ENCODE measurements around the gene CANX.

The CANX gene

DNA sequence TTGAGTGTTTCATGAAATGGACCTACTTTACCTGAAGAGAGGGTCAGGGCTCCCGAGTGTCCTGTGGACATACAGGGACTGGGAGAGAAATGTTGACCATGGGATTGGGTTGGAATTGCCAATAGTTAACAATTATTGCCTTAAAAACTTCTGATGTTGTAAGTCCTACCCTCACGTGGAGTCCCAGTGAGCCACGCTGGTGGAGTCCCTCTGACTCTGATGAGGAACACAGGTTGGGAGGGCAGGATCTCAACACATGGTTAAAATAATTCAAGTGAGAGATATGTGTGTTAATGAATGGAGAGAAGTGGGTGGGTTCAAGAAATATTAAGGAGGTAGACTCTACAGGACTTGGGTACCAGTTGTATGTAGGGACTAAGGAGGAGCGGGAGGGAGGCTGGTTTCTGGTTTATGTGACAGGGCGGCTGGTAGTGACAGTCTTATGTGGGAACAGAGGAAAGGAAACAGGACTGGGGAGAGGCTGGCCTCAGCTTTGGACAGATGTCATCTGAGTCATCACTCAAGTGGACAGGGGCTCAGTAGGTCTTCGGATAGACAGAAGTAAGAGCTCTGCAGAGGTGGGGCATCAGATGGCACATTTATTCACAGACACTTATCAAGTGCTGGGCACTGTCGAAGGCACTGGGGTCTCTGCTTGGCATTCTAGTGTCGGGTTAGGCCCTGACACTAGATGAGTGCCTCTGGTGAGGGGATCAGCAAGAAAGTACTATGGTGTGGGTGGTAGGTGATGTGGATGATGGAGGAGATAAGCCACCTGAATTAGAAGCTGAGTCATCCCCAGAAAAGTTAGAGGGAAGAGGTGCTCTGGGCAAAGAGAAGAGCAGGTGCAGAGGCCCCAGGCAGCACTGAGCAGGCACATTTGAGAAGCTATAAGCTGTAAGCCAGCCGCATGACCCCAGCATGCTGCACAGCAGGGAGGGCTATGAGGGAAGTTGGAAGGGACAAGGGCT, 61.1 kb downstream of the CANX start:
- DNase-seq, result no peak

DNA sequence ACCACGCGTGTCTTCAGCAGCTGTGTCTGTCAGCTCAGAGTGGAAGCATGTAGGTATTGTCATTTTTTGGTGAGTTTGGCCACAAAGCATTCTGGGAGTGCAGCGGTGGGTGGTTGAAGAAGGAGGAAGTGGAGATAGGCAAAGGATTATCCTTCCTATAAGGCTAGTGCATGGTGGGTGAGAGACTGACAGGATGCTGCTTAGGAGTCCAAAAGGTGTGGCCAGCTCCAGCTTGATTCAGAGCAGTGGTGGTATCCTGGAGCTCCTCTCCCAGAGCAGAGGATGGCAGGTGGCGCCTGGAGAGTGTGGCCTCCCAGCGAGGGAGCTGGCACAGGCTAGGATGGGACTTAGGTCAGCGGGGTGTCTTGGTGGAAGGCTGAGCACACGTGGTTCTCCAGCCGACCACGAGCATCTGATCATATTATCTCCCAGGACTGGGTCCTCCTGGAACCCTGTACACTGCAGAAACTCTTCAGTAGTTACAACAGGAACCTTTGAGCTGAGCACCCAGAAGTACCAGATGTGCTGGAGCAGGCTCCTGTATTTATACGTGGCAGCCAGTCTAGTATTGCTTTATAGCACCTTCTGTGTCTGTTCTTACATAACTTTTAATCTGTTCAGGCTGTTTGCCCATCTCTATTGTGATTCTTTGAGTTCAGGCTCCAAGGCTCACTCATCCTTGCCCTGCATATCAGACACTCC, 63.5 kb downstream of the CANX start:
- DNase-seq, result no peak

DNA sequence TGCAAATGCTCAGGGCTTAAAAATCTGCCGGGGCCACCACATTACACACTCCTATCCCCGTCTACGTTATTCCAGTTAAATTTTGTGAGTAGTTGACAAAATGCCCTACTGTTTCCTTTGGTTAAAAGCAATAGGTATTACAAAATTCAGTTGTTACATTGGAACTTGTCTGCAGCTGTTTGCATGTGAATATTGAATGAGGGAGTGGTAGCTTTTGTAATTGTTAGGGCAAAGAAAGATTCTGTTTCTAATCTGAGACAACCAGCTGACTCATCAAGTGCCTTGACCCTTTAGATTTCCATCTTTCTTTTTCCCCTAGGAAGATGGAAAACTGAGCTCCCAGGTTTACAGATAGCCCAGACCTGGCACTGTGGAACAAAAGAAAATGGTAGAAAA, 64.0 kb downstream of the CANX start:
- DNase-seq, result no peak

DNA sequence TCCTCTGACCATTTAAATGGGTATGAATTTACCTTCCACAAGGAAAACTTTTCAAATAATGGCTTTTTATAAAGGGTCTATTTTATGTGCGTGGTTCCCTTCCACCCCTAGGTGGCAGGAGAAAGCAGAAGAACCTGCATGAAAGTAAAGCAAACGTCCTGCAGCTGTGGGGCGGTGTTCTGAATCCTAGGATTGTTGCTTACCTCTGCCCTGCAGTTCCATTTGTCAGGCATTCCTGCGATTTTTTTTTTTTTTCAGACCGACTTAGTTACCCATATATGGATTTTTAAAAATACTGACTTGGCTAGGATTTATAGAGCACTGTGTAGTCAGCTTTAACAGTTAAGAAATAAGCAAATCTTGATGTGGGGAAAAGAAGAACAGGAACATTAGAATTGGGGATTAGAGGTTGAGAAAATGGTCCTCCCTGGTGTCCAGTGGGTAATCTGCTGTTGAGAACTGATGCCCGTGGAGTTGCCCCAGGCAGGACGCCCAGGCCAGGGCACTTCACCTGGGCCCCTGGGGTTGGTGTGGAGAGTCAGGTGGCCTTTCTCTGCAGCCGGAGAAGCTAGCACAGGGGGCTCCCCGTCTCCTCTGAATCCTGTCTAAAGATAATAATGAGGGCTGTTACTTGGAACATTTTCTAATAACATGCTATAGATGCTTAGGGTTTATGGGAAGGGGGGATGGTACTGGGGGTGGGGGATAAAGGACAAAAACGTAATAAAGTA, 64.6 kb downstream of the CANX start:
- DNase-seq, result peak; percentile 32

DNA sequence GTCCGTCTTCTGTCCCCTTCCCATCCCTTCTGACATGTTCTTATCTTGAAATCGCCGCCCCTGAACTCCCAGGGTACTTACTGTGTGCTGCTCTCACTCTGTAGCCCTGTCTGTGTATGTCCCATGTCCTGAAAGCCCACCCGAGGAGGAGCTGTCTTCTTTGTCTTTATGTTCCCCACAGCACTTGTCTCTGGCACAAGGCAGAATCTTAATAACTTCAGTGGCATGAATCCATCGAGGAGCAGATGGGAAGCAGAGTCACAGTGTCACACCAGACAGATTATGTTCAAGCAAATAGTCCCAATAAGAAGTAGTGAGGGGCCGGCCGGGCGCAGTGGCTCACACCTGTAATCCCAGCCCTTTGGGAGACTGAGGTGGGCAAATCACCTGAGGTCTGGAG, 65.3 kb downstream of the CANX start:
- no peak for DNase-seq

DNA sequence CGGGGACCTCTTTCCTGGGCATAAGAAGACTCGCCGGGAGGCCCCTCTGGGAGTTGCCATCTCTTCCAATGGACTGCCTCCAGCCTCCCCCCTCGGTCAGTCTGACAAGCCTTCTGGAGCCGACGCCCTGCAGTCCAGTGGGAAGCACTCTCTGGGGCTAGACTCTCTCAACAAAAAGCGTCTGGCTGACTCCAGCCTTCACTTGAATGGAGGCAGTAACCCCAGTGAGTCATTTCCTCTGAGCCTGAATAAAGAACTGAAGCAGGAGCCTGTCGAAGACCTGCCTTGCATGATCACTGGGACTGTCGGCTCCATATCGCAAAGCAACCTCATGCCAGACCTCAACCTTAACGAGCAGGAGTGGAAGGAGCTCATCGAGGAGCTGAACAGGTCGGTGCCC, 66.6 kb downstream of the CANX start:
- DNase-seq, result no peak

DNA sequence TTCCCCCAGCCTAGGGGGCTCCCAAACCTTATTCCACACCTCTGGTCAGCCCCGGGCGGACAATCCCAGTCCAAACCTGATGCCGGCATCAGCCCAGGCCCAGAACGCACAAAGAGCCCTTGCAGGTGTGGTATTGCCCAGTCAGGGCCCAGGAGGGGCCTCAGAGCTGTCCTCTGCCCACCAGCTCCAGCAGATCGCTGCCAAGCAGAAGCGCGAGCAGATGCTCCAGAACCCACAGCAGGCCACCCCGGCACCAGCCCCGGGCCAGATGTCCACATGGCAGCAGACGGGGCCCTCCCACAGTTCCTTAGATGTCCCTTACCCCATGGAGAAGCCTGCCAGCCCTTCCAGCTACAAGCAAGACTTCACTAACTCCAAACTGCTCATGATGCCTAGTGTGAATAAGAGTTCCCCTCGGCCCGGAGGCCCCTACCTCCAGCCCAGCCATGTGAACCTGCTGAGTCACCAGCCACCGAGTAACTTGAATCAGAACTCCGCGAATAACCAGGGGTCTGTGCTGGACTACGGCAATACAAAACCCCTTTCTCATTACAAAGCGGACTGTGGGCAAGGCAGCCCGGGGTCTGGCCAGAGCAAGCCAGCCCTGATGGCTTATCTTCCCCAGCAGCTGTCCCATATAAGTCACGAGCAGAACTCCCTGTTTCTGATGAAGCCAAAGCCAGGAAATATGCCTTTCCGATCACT, 67.4 kb downstream of the CANX start:
- DNase-seq, result no peak

DNA sequence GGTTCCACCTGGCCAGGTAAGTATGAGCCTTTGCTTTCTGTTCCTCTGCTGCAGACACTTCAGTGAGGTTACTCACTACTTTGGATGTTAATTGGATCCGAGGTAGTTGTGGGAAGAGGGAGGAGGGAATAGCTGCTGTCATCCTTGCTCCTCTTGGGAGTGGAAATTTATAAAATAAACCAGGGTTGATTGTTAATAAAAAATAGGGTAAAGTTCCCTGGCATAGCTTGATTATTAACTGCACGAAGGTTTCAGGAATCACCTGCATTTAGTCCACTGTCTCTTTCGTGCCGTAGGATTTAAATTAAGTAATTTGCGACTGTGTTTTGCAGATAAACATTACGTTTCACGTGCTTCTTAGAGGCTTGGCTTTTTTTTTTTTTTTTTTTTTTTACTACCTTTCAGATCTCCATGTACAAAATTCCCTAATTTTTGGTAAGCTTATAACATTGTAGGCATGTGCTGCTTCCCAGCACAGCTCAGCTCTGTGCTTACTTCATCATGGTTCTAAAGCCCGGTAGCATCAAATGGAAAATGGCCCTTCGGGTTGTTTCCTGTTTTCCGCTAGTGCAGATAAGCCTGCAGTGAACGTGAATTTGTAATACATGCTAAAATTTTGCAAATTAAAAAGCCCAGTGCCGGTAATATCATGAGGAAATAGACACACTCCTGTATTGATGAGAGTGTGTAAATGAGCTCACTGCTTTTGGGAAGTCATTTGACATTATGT, 68.1 kb downstream of the CANX start:
- no peak for DNase-seq

DNA sequence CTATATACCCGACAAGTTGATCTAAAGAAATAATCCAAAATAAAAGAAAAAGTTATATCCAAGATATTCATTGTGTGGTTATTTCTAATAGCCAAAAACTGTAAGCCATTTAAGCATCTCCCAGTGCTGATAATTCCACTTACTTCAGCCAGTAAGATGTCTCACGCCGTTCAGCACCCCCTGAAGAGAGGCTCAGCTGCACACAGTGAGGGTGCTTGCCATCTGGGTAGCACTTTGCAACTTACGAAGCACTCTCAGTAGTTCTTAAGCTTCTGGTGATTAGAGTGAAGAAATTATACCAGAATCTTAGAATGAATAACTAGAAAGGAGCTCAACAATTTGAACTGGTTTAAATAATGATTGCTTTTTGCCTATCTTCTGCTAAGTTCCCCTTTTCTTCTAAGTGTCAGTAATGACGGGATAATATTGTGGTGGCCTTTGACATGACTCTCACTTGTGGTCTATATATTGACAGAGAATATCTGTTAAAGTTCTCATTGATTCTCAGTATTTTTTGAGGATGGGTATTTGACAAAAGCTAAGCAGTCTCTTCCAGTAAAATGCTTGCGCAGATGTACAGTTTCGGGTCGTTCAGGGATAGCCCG, 68.8 kb downstream of the CANX start:
- DNase-seq, result no peak

DNA sequence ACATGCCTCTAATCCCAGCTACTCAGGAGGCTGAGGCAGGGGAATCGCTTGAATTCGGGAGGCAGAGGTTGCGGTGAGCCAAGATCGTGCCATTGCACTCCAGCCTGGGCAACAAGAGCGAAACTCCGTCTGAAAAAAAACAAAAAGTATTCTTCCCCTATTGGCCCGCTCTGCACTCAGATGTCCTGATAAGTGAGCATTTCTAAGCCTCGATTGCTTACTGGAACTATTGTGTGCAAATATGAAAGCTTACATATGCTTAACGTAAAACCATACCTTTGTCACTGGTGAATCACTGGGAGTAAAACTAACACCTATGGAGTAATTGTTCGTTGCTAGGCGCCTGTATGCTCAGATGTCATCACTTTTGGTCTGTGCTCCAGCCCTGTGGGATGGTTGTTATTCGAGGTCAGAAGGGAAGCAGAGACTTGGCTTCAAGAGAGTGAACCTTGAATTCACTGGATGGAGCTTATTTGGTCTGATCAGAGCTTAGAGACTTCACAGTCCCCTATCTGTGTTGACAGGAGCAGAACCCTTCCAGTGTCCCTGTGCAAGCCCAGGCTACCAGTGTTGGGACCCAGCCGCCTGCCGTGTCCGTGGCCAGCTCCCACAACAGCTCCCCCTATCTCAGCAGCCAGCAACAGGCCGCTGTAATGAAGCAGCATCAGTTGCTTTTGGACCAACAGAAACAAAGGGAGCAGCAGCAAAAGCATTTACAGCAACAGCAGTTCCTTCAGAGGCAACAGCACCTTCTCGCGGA, 69.7 kb downstream of the CANX start:
- DNase-seq, result no peak

DNA sequence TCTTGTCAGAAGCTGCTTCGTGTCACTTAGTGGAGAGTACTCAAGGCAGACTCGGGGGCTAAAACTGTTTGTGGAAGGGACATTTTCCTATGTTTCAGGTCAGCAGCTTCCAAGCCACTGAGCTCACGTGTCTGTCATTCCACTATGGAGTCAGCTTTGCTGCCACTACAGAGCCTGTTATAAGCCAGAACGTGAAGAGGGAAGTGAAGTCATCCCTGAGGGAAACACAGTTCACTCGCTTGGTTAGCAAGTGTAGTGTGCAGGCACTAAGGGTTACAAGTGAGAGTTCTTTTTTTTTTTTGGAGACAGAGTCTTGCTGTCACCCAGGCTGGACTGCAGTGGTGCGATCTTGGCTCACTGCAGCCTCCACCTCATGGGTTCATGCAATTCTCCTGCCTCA, 70.5 kb downstream of the CANX start:
- no peak for DNase-seq

DNA sequence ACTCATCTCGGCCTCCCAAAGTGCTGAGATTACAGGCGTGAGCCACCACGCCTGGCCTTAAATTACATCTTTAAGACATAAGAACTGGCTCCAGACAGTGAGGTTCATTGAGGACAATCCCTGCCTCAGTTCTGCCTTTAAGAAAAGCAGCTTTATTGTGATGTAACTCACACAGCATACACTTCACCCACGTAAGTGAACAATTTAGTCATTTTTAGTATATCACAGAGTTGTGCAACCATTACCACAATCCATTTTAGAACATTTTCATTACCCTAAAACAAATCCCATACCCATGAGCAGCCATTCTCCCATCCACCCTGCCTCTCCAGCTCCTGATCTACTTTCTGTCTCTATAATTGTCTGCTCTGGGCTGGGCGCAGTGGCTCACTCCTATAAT, 71.0 kb downstream of the CANX start:
- no peak for DNase-seq

DNA sequence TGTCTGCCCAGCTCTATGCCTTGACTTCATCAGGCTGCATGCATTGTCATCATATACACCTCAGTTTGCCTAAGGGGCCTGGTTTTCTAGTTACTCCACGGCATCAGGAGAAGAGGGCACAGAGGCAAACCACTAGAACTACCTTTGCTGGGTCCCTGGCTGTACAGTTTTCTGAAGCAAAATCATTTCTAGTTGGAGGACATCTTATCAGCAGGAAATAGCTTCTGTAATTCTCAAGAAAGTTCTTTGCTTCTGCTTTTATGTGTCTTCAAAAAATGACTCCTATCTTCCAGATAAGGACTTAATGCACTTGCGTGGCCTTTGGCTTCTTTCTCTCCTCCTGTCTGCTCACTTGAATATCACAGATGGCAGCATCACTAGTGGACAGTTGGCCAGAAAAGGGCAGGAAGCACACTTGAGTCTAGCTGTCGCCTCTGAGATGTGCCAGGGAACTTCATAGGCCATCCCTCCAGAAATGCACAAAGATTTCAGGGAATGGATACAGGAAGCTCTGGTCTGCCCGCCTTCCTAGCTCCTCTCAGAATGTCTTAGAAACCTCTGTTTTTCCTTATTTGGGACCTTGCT, 72.6 kb downstream of the CANX start:
- DNase-seq, result no peak

DNA sequence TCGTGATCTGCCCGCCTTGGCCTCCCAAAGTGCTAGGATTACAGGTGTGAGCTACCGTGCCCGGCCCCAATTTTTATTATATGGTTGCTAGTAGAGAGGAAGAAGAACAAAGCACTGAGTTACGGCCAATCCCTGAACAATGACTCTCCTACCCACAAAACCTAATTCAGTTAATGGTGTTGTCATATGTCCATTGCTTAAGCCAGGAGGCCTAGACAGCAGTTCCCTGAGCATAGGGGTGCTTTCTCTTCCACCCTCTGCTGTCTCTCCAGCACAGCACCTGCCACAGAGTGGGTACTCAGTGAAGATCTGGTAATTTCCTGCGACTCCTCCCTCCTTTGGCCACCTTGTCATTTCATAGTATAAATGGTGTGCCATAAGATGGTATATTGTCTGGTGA, 73.6 kb downstream of the CANX start:
- DNase-seq, result no peak

DNA sequence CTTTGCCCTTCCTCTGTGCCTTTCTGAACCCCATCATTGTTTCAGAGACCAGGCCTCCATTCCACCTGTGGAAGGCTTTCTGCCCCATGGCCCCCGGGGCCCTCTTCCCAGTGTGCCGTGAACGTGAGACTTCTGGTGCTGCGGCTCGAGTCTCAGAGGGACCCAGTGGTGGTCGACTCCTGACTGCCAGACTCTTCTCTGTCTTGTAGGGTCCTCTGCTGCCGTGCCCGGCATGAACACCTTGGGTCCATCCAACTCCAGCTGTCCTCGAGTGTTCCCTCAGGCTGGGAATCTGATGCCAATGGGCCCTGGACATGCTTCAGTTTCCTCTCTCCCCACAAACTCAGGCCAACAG, 74.9 kb downstream of the CANX start:
- no peak for DNase-seq

DNA sequence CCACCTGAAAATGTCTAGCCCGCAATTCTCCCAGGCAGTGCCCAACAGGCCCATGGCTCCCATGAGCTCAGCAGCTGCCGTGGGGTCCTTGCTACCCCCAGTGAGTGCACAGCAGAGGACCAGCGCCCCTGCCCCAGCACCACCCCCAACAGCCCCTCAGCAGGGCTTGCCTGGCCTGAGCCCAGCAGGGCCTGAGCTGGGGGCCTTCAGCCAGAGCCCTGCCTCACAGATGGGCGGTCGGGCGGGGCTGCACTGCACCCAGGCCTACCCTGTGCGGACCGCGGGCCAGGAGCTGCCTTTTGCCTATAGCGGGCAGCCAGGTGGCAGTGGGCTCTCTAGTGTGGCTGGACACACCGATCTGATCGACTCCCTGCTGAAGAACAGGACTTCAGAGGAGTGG, 75.7 kb downstream of the CANX start:
- DNase-seq, result no peak

DNA sequence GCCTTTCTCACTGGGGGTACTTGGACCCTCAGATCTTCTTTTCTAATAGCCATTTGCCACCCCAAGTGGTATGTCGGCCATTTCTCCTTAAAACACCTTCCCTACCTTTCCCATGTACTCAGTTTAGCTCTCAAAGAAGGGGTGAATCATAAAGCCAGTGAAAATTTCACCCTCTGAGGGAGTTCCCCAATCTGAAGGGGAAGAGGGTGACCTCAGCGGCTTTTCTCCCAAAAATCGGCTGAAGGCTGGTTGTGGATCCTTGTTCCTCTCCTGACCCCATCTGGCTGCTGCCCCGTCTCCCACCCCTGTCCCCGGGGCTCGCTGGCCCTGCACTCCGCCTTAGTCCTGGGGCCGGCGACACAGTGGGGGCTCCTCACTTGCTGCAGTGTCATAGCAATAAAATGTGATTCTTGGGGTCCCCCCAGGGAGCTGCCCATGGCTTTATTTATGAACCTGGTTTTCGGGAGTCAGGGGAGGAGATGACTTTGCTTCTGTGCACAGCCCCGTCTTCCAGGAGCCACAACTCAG, 77.7 kb downstream of the CANX start:
- DNase-seq, result no peak

DNA sequence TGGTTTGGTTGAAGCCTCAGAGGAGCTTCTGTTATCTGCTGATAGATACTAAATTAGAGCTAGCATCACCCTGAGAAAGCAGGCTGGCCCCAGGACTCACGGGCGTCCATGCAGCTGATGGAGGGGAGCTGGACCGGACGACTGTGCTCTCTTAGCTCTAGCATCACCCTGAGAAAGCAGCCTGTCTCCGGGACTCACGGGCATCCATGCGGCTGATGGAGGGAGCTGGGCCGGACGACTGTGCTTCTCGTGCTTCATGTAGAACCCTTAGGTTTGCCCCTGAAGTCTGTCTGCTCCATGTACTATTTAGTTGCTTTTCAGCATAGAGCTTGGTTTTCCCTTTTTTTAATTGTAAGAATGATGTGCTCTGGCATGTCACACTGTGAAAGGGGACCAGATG, 78.7 kb downstream of the CANX start:
- DNase-seq, result no peak

DNA sequence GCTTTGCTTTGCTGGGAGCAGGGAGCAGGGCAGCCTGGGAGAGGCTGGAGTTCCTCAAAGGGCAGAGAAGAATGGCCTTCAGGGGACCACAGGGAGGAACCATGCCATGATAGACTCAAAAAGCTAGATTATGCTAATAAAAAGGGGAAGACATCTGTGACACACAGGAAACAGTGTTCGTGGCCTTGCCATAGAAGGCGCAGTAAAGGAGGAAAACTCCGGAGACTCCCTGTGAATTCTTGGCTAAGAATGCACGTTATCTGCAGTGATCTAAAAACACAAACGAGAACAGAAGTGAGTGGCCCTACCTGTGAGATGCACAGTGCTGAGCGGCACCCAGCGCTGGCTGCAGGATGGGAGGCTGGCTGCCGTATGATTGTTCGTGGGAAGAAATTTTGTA, 79.1 kb downstream of the CANX start:
- no peak for DNase-seq

DNA sequence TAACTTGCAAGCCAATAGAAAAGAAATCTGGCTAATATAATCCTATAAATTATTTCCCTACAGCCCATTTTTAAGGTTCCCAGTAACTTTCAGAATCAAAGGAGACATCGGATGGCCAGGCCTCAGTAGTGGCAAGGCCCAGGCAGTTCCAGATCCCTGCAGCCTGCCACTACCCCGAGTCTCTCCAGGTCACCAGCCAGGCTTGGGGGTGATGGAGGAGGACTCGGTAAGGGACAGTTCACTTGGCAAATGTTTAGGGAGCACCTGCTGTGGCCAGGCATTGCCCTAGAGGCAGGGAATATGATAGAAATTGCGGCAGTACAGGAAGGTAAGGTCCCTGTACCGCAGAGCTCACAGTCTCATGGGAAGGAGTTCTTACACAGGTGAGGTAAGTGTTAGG, 79.8 kb downstream of the CANX start:
- no peak for DNase-seq

DNA sequence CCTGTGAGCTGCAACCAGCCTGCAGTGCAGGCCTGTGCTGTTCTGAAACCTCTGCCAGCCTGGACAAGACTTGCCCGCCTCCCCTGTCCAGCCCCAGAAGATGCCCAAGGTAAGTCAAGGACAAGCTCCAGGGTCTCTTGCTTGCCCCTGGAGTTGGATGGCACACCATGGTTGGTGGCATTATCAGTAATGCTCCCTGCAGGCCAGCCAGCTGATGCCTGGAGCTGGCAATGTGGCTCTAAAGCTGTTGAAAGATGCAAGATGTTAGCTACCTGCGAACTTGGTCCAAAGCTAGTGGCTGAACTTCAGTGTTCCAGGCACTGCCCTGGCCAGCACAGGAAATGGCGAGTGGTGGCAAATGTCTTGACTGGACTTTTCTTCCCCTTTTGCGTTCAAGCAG, 81.1 kb downstream of the CANX start:
- DNase-seq, result no peak
